HG02623 (cell line): ENCODE measurements around the gene PCDHA12.
"Not testable (repeated sequence)": the region's sequence is repeated elsewhere in the genome, so short reads cannot be mapped to it uniquely, and the experiment has no call there.

Experiments used
- ATAC-seq: cut with Tn5 transposase; IDR thresholded peaks from one replicate; pipeline ENCODE4 v1.9.1; 2021; ENCODE audit warnings: moderate library complexity; ENCODE audit not compliant: unreplicated experiment

PCDHA12 gene, protein sequence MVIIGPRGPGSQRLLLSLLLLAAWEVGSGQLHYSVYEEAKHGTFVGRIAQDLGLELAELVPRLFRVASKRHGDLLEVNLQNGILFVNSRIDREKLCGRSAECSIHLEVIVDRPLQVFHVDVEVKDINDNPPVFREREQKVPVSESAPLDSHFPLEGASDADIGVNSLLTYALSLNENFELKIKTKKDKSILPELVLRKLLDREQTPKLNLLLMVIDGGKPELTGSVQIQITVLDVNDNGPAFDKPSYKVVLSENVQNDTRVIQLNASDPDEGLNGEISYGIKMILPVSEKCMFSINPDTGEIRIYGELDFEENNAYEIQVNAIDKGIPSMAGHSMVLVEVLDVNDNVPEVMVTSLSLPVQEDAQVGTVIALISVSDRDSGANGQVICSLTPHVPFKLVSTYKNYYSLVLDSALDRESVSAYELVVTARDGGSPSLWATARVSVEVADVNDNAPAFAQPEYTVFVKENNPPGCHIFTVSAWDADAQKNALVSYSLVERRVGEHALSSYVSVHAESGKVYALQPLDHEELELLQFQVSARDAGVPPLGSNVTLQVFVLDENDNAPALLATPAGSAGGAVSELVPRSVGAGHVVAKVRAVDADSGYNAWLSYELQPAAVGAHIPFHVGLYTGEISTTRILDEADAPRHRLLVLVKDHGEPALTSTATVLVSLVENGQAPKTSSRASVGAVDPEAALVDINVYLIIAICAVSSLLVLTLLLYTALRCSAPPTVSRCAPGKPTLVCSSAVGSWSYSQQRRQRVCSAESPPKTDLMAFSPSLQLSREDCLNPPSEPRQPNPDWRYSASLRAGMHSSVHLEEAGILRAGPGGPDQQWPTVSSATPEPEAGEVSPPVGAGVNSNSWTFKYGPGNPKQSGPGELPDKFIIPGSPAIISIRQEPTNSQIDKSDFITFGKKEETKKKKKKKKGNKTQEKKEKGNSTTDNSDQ

DNA sequence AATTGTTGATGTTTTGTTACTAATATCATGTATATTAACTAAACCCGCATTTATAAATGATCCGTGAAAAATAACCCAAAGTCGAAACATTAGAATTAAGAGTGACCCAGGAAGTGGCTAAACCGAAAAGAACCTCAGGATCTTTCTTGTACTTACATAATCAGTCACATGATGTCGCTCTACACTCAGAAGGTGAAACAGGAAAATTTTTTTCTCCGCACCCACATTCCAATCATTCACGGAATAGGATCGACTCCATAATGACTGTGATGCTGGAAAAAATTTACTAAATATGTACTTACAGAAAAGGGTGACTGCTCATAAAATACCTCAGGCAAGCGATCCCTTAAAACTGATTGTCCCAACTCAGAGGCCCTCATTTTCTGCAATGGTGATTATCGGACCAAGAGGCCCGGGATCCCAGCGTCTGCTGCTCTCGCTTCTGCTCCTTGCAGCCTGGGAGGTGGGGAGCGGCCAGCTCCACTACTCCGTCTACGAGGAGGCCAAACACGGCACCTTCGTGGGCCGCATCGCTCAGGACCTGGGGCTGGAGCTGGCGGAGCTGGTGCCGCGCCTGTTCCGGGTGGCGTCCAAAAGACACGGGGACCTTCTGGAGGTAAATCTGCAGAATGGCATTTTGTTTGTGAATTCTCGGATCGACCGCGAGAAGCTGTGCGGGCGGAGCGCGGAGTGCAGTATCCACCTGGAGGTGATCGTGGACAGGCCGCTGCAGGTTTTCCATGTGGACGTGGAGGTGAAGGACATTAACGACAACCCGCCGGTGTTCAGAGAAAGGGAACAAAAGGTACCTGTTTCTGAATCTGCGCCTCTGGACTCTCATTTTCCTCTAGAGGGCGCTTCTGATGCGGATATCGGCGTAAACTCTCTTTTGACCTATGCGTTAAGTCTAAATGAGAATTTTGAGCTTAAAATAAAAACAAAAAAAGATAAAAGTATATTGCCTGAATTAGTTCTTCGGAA, at the start of gene PCDHA12:
Gene PCDHA12 (plus strand): TSS at position 224 of the 981 bp plus-strand sequence. CDS start 165 bp downstream, at position 389.
- ATAC-seq: no peak

DNA sequence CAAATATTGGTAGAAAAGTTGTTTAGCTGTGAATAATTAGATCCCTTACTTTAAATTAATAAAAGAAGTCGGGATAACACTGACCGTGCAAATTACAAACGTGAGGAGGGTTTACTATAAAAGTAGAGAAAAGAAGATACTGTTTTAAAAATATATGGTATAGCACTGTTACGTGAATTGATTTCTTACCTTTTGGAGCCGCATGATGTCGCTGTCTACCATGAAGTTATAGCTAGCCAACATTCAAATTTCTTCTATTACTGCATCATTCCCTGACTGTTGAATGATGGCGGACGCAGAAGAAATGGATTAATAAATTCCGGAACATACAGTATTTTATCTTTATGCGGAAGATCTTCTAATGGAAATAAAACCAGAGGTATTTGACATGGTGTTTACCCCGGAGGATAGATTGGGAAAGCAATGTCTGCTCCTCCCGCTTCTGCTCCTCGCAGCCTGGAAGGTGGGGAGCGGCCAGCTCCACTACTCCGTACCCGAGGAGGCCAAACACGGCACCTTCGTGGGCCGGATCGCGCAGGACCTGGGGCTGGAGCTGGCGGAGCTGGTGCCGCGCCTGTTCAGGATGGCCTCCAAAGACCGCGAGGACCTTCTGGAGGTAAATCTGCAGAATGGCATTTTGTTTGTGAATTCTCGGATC, 47.3 kb upstream of the PCDHA12 start, which contains the start of gene PCDHA6:
Gene PCDHA6 (plus strand): TSS at position 257 of the 658 bp plus-strand sequence. CDS start 132 bp downstream, at position 389.
- ATAC-seq: no peak

DNA sequence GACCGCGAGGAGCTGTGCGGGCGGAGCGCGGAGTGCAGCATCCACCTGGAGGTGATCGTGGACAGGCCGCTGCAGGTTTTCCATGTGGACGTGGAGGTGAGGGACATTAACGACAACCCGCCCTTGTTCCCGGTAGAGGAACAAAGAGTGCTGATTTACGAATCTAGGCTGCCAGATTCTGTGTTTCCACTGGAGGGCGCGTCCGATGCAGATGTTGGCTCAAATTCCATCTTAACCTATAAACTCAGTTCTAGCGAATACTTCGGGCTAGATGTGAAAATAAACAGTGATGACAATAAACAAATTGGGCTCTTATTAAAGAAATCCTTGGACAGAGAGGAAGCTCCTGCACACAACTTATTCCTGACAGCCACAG, 46.8 kb upstream of the PCDHA12 start:
- no peak for ATAC-seq

DNA sequence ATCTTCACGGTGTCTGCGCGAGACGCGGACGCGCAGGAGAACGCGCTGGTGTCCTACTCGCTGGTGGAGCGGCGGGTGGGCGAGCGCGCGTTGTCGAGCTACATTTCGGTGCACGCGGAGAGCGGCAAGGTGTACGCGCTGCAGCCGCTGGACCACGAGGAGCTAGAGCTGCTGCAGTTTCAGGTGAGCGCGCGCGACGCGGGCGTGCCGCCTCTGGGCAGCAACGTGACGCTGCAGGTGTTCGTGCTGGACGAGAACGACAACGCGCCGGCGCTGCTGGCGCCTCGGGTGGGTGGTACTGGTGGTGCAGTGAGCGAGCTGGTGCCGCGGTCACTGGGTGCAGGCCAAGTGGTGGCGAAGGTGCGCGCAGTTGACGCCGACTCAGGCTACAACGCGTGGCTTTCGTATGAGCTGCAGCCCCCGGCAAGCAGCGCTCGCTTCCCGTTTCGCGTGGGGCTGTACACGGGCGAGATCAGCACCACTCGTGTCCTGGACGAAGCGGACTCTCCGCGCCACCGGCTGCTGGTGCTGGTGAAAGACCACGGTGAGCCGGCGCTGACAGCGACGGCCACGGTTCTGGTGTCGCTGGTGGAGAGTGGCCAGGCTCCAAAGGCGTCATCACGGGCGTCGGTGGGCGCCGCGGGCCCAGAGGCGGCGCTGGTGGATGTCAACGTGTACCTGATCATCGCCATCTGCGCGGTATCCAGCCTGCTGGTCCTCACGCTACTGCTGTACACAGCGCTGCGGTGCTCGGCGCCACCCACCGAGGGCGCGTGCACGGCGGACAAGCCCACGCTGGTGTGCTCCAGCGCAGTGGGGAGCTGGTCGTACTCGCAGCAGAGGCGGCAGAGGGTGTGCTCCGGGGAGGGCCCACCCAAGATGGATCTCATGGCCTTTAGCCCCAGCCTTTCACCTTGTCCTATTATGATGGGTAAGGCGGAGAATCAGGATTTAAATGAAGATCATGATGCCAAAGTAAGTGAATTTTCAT, 45.3 kb upstream of the PCDHA12 start:
- ATAC-seq: not testable (repeated sequence)

DNA sequence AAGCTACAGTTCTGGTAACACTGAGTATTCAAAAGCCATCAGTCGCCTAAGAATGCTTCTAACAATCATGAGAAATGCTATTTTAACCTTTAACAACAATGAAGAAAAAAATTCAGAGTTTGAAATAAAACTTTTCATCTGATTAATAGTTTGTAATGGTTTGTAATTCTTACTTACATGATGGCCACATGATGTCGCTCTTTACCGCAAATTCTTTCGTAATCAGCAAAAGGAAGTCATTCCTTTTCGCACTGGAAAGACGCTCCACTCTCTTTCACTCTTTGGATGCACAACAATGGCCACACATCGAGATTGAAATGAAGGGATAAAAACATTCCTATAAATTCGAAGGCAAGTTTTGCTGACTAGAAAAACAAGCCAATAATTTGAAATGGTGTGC, 41.1 kb upstream of the PCDHA12 start, which contains the start of gene PCDHA7:
Gene PCDHA7 (plus strand): TSS at position 277 of the 400 bp plus-strand sequence. CDS start 115 bp downstream, at position 392.
- no peak for ATAC-seq

DNA sequence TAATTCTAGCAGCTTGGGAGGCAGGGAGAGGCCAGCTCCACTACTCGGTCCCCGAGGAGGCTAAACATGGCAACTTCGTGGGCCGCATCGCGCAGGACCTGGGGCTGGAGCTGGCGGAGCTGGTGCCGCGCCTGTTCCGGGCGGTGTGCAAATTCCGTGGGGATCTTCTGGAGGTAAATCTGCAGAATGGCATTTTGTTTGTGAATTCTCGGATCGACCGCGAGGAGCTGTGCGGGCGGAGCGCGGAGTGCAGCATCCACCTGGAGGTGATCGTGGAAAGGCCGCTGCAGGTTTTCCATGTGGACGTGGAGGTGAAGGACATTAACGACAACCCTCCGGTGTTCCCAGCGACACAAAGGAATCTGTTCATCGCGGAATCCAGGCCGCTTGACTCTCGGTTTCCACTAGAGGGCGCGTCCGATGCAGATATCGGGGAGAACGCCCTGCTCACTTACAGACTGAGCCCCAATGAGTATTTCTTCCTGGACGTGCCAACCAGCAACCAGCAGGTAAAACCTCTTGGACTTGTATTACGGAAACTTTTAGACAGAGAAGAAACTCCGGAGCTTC, 40.6 kb upstream of the PCDHA12 start:
- ATAC-seq: not testable (repeated sequence)

DNA sequence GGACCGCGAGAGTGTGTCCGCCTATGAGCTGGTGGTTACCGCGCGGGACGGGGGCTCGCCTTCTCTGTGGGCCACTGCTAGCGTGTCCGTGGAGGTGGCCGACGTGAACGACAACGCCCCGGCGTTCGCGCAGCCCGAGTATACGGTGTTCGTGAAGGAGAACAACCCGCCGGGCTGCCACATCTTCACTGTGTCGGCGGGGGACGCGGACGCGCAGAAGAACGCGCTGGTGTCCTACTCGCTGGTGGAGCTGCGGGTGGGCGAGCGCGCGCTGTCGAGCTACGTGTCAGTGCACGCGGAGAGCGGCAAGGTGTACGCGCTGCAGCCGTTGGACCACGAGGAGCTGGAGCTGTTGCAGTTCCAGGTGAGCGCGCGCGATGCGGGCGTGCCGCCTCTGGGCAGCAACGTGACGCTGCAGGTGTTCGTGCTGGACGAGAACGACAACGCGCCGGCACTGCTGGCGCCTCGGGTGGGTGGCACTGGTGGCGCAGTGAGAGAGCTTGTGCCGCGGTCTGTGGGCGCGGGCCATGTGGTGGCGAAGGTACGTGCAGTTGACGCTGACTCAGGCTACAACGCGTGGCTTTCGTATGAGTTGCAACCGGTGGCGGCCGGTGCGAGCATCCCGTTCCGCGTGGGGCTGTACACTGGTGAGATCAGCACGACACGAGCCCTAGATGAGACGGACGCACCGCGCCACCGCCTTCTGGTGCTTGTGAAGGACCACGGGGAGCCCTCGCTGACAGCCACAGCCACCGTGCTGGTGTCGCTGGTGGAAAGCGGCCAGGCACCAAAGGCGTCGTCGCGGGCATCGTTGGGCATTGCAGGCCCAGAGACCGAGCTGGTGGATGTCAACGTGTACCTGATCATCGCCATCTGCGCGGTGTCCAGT, 39.2 kb upstream of the PCDHA12 start:
- no peak for ATAC-seq

DNA sequence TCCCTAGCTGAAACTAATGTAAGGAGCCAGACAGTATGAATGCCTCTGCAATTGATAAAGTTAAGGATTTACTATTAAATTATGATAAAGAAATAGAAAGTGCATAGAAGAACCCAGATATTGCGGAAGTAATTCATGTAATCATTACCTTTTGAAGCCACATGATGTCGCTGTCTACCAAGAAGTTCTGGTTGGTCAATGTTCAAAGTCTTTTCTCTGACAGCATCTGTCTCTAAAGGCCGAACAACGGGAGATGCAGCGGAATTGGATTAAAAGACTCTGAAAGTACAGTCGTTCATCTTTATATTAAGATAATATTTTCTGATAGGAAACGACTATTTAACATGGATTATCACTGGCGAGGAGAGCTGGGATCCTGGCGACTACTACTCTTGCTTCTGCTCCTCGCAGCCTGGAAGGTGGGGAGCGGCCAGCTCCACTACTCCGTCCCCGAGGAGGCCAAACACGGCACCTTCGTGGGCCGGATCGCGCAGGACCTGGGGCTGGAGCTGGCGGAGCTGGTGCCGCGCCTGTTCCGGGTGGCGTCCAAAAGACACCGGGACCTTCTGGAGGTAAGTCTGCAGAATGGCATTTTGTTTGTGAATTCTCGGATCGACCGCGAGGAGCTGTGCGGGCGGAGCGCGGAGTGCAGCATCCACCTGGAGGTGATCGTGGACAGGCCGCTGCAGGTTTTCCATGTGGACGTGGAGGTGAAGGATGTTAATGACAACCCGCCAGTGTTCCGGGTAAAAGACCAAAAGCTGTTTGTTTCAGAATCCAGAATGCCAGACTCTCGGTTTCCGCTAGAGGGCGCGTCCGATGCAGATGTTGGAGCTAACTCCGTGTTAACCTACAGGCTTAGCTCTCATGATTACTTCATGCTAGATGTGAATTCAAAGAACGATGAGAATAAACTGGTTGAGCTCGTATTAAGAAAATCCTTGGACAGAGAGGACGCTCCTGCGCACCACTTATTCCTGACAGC, 33.8 kb upstream of the PCDHA12 start, which contains the start of gene PCDHA8:
Gene PCDHA8 (plus strand): TSS at position 210 of the 985 bp plus-strand sequence. CDS start 135 bp downstream, at position 345.
- no peak for ATAC-seq

DNA sequence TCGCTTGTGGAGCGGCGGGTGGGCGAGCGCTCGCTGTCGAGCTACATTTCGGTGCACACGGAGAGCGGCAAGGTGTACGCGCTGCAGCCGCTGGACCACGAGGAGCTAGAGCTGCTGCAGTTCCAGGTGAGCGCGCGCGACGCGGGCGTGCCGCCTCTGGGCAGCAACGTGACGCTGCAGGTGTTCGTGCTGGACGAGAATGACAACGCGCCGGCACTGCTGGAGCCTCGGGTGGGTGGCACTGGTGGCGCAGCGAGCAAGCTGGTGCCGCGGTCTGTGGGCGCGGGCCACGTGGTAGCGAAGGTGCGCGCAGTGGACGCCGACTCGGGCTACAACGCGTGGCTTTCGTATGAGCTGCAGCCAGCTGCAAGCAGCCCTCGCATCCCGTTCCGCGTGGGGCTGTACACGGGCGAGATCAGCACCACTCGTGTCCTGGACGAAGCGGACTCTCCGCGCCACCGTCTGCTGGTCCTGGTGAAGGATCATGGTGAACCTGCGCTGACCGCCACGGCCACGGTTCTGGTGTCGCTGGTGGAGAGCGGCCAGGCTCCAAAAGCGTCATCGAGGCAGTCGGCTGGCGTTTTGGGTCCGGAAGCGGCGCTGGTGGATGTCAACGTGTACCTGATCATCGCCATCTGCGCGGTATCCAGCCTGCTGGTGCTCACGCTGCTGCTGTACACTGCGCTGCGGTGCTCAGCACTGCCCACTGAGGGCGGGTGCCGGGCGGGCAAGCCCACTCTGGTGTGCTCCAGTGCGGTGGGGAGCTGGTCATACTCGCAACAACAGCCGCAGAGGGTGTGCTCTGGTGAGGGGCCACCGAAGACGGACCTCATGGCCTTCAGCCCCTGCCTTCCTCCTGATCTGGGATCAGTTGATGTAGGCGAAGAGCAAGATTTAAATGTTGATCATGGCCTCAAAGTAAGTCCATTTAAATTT, 32.0 kb upstream of the PCDHA12 start:
- ATAC-seq: no peak

DNA sequence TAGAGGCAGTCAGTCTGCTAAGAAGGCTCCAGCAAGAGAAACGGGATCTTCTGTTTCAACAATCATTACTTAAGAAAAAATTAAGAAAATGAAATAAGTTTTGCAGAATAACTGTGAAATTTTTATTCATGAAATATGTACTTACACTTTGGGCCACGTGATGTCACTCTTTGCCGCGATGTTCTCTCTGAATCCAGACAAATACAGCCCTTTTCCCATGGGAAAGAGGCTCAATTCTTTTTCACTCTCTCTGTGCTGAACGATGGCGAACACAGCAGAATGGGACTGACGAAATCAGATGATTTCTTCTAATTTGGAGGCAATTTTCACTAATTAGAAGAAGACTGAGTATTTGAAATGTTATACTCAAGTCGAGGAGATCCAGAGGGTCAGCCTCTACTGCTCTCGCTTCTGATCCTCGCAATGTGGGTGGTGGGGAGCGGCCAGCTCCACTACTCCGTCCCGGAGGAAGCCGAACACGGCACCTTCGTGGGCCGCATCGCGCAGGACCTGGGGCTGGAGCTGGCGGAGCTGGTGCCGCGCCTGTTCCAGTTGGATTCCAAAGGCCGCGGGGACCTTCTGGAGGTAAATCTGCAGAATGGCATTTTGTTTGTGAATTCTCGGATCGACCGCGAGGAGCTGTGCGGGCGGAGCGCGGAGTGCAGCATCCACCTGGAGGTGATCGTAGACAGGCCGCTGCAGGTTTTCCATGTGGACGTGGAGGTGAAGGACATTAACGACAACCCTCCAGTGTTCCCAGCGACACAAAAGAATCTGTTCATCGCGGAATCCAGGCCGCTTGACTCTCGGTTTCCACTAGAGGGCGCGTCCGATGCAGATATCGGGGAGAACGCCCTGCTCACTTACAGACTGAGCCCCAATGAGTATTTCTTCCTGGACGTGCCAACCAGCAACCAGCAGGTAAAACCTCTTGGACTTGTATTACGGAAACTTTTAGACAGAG, 26.7 kb upstream of the PCDHA12 start, which contains the start of gene PCDHA9:
Gene PCDHA9 (plus strand): TSS at position 244 of the 964 bp plus-strand sequence. CDS start 114 bp downstream, at position 358.
- not testable (repeated sequence) for ATAC-seq

DNA sequence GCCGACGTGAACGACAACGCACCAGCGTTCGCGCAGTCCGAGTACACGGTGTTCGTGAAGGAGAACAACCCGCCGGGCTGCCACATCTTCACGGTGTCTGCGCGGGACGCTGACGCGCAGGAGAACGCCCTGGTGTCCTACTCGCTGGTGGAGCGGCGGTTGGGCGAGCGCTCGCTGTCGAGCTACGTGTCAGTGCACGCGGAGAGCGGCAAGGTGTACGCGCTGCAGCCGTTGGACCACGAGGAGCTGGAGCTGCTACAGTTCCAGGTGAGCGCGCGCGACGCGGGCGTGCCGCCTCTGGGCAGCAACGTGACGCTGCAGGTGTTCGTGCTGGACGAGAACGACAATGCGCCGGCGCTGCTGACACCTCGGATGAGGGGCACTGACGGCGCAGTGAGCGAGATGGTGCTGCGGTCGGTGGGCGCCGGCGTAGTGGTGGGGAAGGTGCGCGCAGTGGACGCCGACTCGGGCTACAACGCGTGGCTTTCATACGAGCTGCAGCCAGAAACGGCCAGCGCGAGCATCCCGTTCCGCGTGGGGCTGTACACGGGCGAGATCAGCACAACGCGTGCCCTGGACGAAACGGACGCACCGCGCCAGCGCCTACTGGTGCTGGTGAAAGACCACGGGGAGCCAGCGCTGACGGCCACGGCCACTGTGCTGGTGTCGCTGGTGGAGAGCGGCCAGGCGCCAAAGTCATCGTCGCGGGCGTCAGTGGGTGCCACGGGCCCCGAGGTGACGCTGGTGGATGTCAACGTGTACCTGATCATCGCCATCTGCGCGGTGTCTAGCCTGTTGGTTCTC, 25.1 kb upstream of the PCDHA12 start:
- ATAC-seq: not testable (repeated sequence)

DNA sequence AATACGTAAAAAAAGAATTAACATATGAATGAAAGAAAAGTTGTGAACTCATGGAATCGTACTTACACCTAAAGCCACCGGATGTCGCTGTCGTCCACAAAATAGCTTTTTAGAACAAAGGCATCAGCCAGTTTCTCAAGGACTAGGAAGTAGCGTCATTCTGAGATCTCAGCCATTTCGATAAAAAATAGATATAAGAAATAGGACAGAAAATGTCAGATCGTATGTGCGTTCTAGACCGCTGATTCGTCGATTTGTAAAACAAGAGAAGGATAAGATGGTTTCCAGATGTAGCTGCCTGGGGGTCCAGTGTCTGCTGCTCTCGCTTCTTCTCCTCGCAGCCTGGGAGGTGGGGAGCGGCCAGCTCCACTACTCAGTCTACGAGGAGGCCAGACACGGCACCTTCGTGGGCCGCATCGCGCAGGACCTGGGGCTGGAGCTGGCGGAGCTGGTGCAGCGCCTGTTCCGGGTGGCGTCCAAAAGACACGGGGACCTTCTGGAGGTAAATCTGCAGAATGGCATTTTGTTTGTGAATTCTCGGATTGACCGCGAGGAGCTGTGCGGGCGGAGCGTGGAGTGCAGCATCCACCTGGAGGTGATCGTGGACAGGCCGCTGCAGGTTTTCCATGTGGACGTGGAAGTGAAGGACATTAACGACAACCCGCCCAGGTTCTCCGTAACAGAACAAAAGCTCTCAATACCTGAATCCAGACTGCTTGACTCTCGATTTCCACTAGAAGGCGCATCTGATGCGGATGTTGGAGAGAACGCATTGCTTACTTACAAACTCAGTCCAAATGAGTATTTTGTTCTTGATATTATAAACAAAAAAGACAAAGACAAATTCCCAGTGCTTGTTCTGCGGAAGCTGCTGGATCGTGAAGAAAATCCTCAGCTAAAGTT, 19.1 kb upstream of the PCDHA12 start, which contains the start of gene PCDHA10:
Gene PCDHA10 (plus strand): TSS at position 126 of the 903 bp plus-strand sequence. CDS start 152 bp downstream, at position 278.
- no peak for ATAC-seq
